Naive thymus-derived CD4-positive, alpha-beta T cell (primary cell): ENCODE data around the gene B3GALT4. TPM values are rescaled to one million over a fixed set of nuclear protein-coding genes. Genes with fewer than 3 reads are reported as not detected.

ENCODE experiments used
- ATAC-seq: fragments of 150-1000 bp; cut with Tn5 transposase; 2 replicates; pipeline ENCODE4 v1.10.0; 2021; ENCODE audit warnings: mild to moderate bottlenecking, moderate library complexity
- CTCF ChIA-PET: fragments of 350-600 bp; sonication (Branson Sonifier 250); formaldehyde crosslinking; loops from one replicate; lab custom pipeline; 2021; ENCODE audit warnings: antibody characterized with exemption; lab: Charles Lee
- POLR2A ChIA-PET: fragments of 350-600 bp; sonication (Branson Sonifier 250); formaldehyde crosslinking; loops from one replicate; lab custom pipeline; 2021; ENCODE audit warnings: antibody characterized with exemption, inconsistent platforms; lab: Charles Lee
- DNase-seq, 9 donors: peaks; one replicate each; pipeline versions ENCODE4 v3.0.0 to v3.0.0-alpha.2; 2020 to 2022; ENCODE audit warnings: mixed read lengths in 1 of 9
- H3K27ac ChIP-seq: one replicate; pipeline ENCODE4 v1.7.0; 2013; ENCODE audit warnings: mild to moderate bottlenecking, low read depth, low read length, moderate library complexity
- H3K27me3 ChIP-seq, 2 donors: one replicate each; pipeline ENCODE4 v1.7.0; 2013; ENCODE audit warnings: low read length in 2 of 2, mild to moderate bottlenecking in 2 of 2, moderate library complexity in 2 of 2; ENCODE audit not compliant: control insufficient read depth in 2 of 2, insufficient read depth in 2 of 2
- H3K36me3 ChIP-seq, 3 experiments: 1 replicate in 2 of 3; 2 replicates in 1 of 3; pipeline ENCODE4 v1.7.0; 2013; ENCODE audit warnings: low read length in 3 of 3, mild to moderate bottlenecking in 3 of 3, moderate library complexity in 1 of 3; ENCODE audit not compliant: insufficient read depth in 3 of 3, control insufficient read depth in 2 of 3
- H3K4me1 ChIP-seq, 2 donors: one replicate each; pipeline ENCODE4 v1.7.0; 2013; ENCODE audit warnings: low read length in 2 of 2, mild to moderate bottlenecking in 2 of 2, moderate library complexity in 1 of 2; ENCODE audit not compliant: control insufficient read depth in 2 of 2, insufficient read depth in 2 of 2
- H3K4me3 ChIP-seq: 2 replicates; pipeline ENCODE4 v1.7.0; 2013; ENCODE audit warnings: mild to moderate bottlenecking, low read length
- H3K9me3 ChIP-seq, 3 experiments: 1 replicate in 2 of 3; 2 replicates in 1 of 3; pipeline ENCODE4 v1.7.0; 2013; ENCODE audit warnings: low read length in 3 of 3; ENCODE audit not compliant: control insufficient read depth in 2 of 3
- H3K27ac Mint-ChIP-seq, 9 donors: one replicate each; pipeline ENCODE4 v1.8.0; 2020 to 2022; ENCODE audit warnings: mixed read lengths in 9 of 9, mild to moderate bottlenecking in 8 of 9, moderate library complexity in 5 of 9, inconsistent platforms in 2 of 9
- H3K27me3 Mint-ChIP-seq, 5 donors: one replicate each; pipeline ENCODE4 v1.8.0; 2021 to 2022; ENCODE audit warnings: mixed read lengths in 5 of 5, mild to moderate bottlenecking in 1 of 5
- H3K36me3 Mint-ChIP-seq, 5 donors: one replicate each; pipeline ENCODE4 v1.8.0; 2020 to 2022; ENCODE audit warnings: mixed read lengths in 5 of 5, mild to moderate bottlenecking in 3 of 5, inconsistent platforms in 1 of 5
- H3K4me1 Mint-ChIP-seq, 7 donors: one replicate each; pipeline ENCODE4 v1.8.0; 2020 to 2022; ENCODE audit warnings: mixed read lengths in 7 of 7, mild to moderate bottlenecking in 3 of 7, inconsistent platforms in 1 of 7
- H3K4me3 Mint-ChIP-seq, 10 donors: one replicate each; pipeline ENCODE4 v1.8.0; 2020 to 2022; ENCODE audit warnings: mild to moderate bottlenecking in 10 of 10, mixed read lengths in 10 of 10, moderate library complexity in 6 of 10, inconsistent platforms in 2 of 10
- H3K9me3 Mint-ChIP-seq, 11 donors: one replicate each; pipeline ENCODE4 v1.8.0; 2020 to 2022; ENCODE audit warnings: mixed read lengths in 11 of 11, mild to moderate bottlenecking in 4 of 11, inconsistent platforms in 1 of 11, moderate library complexity in 1 of 11
- intact Hi-C, 2 donors: fragments of 100-400 bp; cut with micrococcal nuclease; formaldehyde crosslinking; loops; one replicate each; pipeline ENCODE4 v1.15.1; 2023
- polyA plus RNA-seq, 2 donors: library from polyadenylated mRNA; unstranded; fragments of 300-500 nt; fragmentation: Illumina TruSeq; gene quantifications; one replicate each; pipeline ENCODE4 v1.2.3, GENCODE V29; 2021
- total RNA-seq, 6 experiments: library from RNA in 5 of 6; stranded (reverse) in 5 of 6; gene quantifications; 1 replicate in 5 of 6; 2 replicates in 1 of 6; pipeline ENCODE4 v1.2.3 and lab custom pipeline; 2021 to 2026

Gene B3GALT4
- total and polyA plus RNA-seq, 7 experiments from 2014 or later, result 12.9 to 48.0 (median 18.9) TPM

GRCh38 chr6:33297406-33297955, 20.6 kb downstream of the B3GALT4 start:
- Histone ChIP-seq H3K27ac (peak overlapping the region; percentile 92), H3K27me3 (no peaks in the 10 kb centered on the region), H3K4me3 (peak overlapping the region; percentile 39), H3K9me3 (no peaks in the 10 kb centered on the region), H3K4me1 (peaks cover 5 to 10% of the 10 kb centered on the region in 2 donors), H3K36me3 (peaks cover 0 to 63% (median 4%) of the 10 kb centered on the region in 3 experiments)
- DNase-seq (no peak), ATAC-seq (no peak)
- Mint-ChIP-seq H3K4me1 (peaks cover 19 to 40% (median 30%) of the 10 kb centered on the region in 7 donors), H3K27ac (peak overlapping the region; percentile 71 to 98 (median 91)), H3K36me3 (peaks cover 0 to 24% (median 6%) of the 10 kb centered on the region in 5 donors), H3K4me3 (peak overlapping the region; percentile 45 to 99 (median 86)), H3K27me3 (peaks cover 0 to 3% (median 0%) of the 10 kb centered on the region in 5 donors), H3K9me3 (peaks cover 0 to 9% (median 0%) of the 10 kb centered on the region in 11 donors)
- intact Hi-C loops, result loop anchor here (5.0 kb wide), 2 partner anchors 130 to 325 kb away; no protein-coding TSS in a partner anchor
- ChIA-PET CTCF (interaction anchor here (0.6 to 1.3 kb wide), 2 partner anchors 20 to 47 kb away, joined by 3 to 4 read pairs; no protein-coding TSS in a partner anchor), POLR2A (interaction anchor here (0.7 to 4.6 kb wide), 10 partner anchors 9 to 120 kb away, joined by 3 to 70 read pairs (median 34); partner anchors contain the start of genes B3GALT4, PFDN6, RPS18 and TAPBP)

GRCh38 chr6:33297956-33298772, 21.2 kb downstream of the B3GALT4 start:
- Histone ChIP-seq H3K36me3 (peaks cover 2 to 56% (median 4%) of the 10 kb centered on the region in 3 experiments), H3K9me3 (no peaks in the 10 kb centered on the region), H3K4me3 (peak overlapping the region; percentile 78), H3K27ac (peak overlapping the region; percentile 92), H3K27me3 (no peaks in the 10 kb centered on the region), H3K4me1 (peaks cover 5 to 10% of the 10 kb centered on the region in 2 donors)
- POLR2A ChIA-PET, result interaction anchor here (1.0 to 4.6 kb wide), 9 partner anchors 10 to 119 kb away, joined by 3 to 70 read pairs (median 35); partner anchors contain the start of genes B3GALT4, PFDN6, RING1 and RPS18
- Mint-ChIP-seq H3K27me3 (peaks cover 0 to 3% (median 0%) of the 10 kb centered on the region in 5 donors), H3K4me1 (peaks cover 19 to 40% (median 30%) of the 10 kb centered on the region in 7 donors), H3K27ac (peak overlapping the region; percentile 96 to 100 (median 97)), H3K36me3 (peaks cover 0 to 22% (median 4%) of the 10 kb centered on the region in 5 donors), H3K4me3 (peak overlapping the region; percentile 95 to 100 (median 99)), H3K9me3 (peaks cover 0 to 9% (median 0%) of the 10 kb centered on the region in 11 donors)
- ATAC-seq (peak; percentile 51), DNase-seq (peak; percentile 38 to 79 (median 68))
- CTCF ChIA-PET, result interaction anchor here (0.6 to 1.7 kb wide), 2 partner anchors 20 to 47 kb away, joined by 4 read pairs; partner anchors contain the start of gene ZBTB22
- intact Hi-C loops, result loop anchor here (2.0 to 5.0 kb wide), 3 partner anchors 93 to 326 kb away; partner anchors contain the start of gene KIFC1 (in 1 of the 2)

GRCh38 chr6:33298773-33299236, 21.9 kb downstream of the B3GALT4 start, which contains the start of gene RGL2:
Gene RGL2 (minus strand): TSS chr6:33298942. CDS start chr6:33298610, 332 bp downstream.
- Mint-ChIP-seq H3K27ac (peak within 1 kb of the TSS; percentile 96 to 100 (median 99)), H3K27me3 (peaks cover 0 to 3% (median 0%) of the 10 kb centered on the region in 5 donors), H3K9me3 (peaks cover 0 to 9% (median 0%) of the 10 kb centered on the region in 11 donors), H3K36me3 (peaks cover 4 to 25% (median 8%) of the 10 kb centered on the region in 5 donors), H3K4me1 (peaks cover 24 to 46% (median 35%) of the 10 kb centered on the region in 7 donors), H3K4me3 (peak within 1 kb of the TSS; percentile 95 to 100 (median 99))
- H3K9me3 ChIP-seq, result no peaks in the 10 kb centered on the region
- H3K4me1 ChIP-seq, result peaks cover 5 to 10% of the 10 kb centered on the region in 2 donors
- DNase-seq, result peak in 3 of 9 donors; percentile 46 to 68 (median 61)
- CTCF ChIA-PET, result interaction anchor here (0.7 to 2.7 kb wide), 9 partner anchors 9 to 157 kb away, joined by 3 to 20 read pairs (median 6); partner anchors contain the start of genes PFDN6, RPS18, VPS52 and WDR46
- POLR2A ChIA-PET, result interaction anchor here (1.1 to 4.6 kb wide), 12 partner anchors 7 to 126 kb away, joined by 3 to 70 read pairs (median 22); partner anchors contain the start of genes B3GALT4, HSD17B8, PFDN6 and RING1
- peaks cover 4 to 53% (median 5%) of the 10 kb centered on the region in 3 experiments for H3K36me3 ChIP-seq
- H3K4me3 ChIP-seq, result peak within 1 kb of the TSS; percentile 78
- H3K27ac ChIP-seq, result peak within 1 kb of the TSS; percentile 92
- H3K27me3 ChIP-seq, result no peaks in the 10 kb centered on the region
- ATAC-seq, result peak; percentile 44
- intact Hi-C loops, result loop anchor here (1.0 to 5.0 kb wide), 13 partner anchors 10 to 327 kb away; partner anchors contain the start of genes B3GALT4 (in 2 of the 2), KIFC1 (in 2 of the 2), PFDN6 (in 2 of the 2) and VPS52 (in 2 of the 2)

- intact Hi-C loops, result loop anchor here (1.0 to 5.0 kb wide), 13 partner anchors 10 to 327 kb away; partner anchors contain the start of genes B3GALT4 (in 2 of the 2), KIFC1 (in 2 of the 2), PFDN6 (in 2 of the 2) and VPS52 (in 2 of the 2)
- CTCF ChIA-PET, result interaction anchor here (0.7 to 2.7 kb wide), 11 partner anchors 10 to 401 kb away, joined by 3 to 20 read pairs (median 5); partner anchors contain the start of genes PFDN6, RPS18, VPS52 and WDR46
Measured at GRCh38 chr6:33299237-33299944, 22.5 kb downstream of the B3GALT4 start.

GRCh38 chr6:33301877-33302276, 25.0 kb downstream of the B3GALT4 start:
- no peaks in the 10 kb centered on the region for H3K9me3 ChIP-seq
- ChIA-PET CTCF (interaction anchor here (0.9 to 2.7 kb wide), 4 partner anchors 12 to 45 kb away, joined by 3 to 13 read pairs (median 6); partner anchors contain the start of genes PFDN6 and WDR46), POLR2A (interaction anchor here (1.1 to 3.2 kb wide), 8 partner anchors 9 to 43 kb away, joined by 3 to 39 read pairs (median 6); partner anchors contain the start of genes B3GALT4, RPS18, TAPBP and VPS52)
- Mint-ChIP-seq H3K4me3 (peak overlapping the region in 2 of 10 donors; percentile 3 to 97), H3K36me3 (peaks cover 4 to 28% (median 11%) of the 10 kb centered on the region in 5 donors), H3K27ac (peak overlapping the region in 7 of 9 donors; percentile 3 to 99 (median 72)), H3K4me1 (peaks cover 34 to 58% (median 54%) of the 10 kb centered on the region in 7 donors), H3K27me3 (peaks cover 0 to 3% (median 0%) of the 10 kb centered on the region in 5 donors), H3K9me3 (peaks cover 0 to 7% (median 0%) of the 10 kb centered on the region in 11 donors)
- H3K4me3 ChIP-seq, result no peak overlapping the region
- H3K36me3 ChIP-seq, result peaks cover 25 to 50% (median 30%) of the 10 kb centered on the region in 3 experiments
- peaks cover 10 to 19% of the 10 kb centered on the region in 2 donors for H3K4me1 ChIP-seq
- H3K27ac ChIP-seq, result peak overlapping the region; percentile 30
- no peaks in the 10 kb centered on the region for H3K27me3 ChIP-seq
- DNase-seq (no peak), ATAC-seq (no peak)
- intact Hi-C loops, result no loop called here

More at GRCh38 chr6:33299237-33299944, 22.5 kb downstream of the B3GALT4 start:
- H3K9me3 Mint-ChIP-seq, result peaks cover 0 to 7% (median 0%) of the 10 kb centered on the region in 11 donors
- POLR2A ChIA-PET, result interaction anchor here (0.6 to 4.6 kb wide), 16 partner anchors 8 to 1647 kb away, joined by 3 to 70 read pairs (median 8); partner anchors contain the start of genes B3GALT4, HSD17B8, PFDN6 and RING1
- H3K36me3 Mint-ChIP-seq, result peaks cover 4 to 24% (median 7%) of the 10 kb centered on the region in 5 donors
- peak overlapping the region; percentile 95 to 100 (median 99) for H3K27ac Mint-ChIP-seq
- Histone ChIP-seq H3K27ac (peak overlapping the region; percentile 92), H3K4me1 (peaks cover 5 to 10% of the 10 kb centered on the region in 2 donors), H3K4me3 (peak overlapping the region; percentile 78), H3K27me3 (no peaks in the 10 kb centered on the region), H3K9me3 (no peaks in the 10 kb centered on the region), H3K36me3 (peaks cover 6 to 53% (median 10%) of the 10 kb centered on the region in 3 experiments)
- peaks cover 25 to 48% (median 38%) of the 10 kb centered on the region in 7 donors for H3K4me1 Mint-ChIP-seq
- ATAC-seq (peak; percentile 88), DNase-seq (peak; percentile 89 to 96 (median 93))
- peaks cover 0 to 3% (median 0%) of the 10 kb centered on the region in 5 donors for H3K27me3 Mint-ChIP-seq
- H3K4me3 Mint-ChIP-seq, result peak overlapping the region; percentile 95 to 100 (median 99)
